ENCODE measurements around the gene LPCAT1.

Gene LPCAT1

DNA sequence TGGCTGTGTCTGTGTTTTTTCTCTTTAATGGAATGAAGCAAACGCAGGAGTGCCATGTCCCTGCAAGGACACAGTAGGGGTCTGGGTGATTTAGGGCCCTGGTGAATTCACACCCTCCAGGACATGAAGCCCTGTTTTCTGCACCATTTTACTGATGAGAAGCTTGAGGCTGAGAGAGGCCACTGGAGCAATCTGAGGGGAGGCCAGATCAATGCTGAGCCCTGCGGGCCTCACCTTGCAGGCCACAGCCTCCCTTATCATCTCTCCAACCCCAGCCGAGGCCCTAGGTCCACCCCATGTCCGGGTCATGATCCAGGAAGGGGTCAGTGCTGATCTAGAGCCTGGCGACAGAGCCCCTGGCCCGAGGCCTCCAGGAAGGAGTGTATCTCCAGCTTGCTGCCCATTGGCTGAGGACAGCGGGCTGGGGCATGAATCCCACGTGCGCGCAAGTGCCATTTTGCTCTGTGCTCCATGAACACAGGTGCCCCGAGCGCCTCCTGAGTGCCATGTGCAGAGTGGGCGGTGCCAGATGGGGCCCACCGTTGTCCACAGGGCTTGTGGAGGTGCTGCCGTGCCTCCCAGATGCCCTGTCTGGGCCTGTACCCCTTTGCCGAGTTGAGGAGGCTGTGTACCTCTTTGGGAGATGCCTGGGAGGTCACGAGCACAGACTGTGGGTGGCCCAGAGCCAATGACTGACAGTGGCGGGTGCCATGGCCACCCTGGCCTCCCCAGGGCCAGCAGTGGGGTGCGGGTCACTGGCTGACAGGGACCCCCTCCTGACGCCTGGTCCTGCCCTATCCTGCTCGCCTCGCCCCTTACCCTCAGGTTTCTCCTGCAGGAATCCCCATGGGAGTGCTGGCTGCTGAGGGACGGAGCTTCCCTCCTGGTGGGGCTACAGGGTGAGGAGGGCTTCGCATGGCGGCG lies 32.3 kb upstream of the LPCAT1 start:
- DNase-seq (ENCODE audit: low read depth) = no peak
- H3K4me3 ChIP-seq (ENCODE audit: low read depth, low read length) = no peak overlapping the region

DNA sequence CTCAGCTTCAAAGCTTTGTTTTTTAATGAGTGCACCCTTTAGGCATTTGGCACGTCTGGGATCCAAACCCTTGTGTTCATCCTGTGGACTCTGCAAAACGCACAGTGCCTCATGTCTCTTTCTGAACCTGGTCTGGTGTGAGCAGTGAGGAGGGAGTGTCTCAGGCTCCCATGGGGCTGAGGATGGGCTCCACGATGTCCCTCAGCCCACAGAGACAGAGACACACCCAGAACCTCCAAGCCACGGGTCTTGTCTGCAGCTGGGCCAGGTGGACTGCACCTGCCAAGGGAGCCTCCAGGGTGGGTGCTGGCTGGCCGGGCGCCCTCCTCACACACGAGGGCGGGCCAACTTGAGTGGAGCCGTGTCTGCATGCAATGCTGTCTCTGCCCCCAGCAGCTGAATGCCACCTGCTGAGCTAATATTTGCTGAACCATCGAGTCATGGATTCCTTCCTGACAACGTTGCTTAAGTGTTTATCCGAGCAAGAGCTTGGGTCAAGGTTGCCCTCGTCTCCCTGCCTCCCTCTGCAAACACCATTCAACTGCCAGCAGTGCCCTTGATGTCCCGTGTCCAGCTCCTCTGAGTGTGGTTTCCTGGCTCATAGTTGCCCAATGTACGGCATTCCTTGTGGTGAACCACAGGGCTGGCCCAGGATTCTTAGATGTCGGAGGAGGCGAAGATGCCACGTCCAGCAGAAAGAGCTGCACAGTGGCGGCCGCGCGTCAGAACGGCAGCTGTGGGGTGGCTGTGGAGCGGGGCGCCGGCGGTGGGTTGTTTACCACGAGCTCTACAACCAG lies 31.4 kb upstream of the LPCAT1 start:
- H3K4me3 ChIP-seq (ENCODE audit: low read depth, low read length) = no peak overlapping the region
- peak; percentile 39 for DNase-seq (ENCODE audit: low read depth)

DNA sequence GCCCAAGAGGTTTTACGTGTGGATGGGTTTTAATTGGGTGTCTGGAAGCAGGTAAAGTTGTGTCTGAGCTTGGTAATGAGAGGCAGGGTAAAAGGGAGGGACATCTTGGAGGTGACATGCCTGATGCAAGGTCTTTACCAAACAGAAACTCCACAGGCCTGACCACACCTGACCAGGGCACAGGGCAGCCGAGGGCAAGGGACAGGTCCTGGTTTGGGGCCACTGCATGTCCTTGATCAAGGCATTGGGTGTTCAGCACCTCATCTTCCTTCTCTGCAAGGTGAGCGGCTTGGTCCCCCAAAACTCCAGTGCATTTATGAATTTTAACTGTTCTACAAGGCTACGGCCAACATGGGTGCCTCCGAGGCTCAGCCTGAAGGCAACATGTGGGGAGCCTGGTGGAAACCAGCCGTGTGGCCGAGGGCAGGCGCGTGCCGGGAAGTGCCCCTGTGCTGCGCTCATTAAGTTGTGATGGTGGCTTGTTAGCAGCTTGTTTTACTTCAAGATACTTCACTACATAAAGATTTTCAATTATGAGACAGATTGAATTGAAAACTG lies 30.7 kb upstream of the LPCAT1 start:
- H3K4me3 ChIP-seq (ENCODE audit: low read depth, low read length) = no peak overlapping the region
- no peak for DNase-seq (ENCODE audit: low read depth)

DNA sequence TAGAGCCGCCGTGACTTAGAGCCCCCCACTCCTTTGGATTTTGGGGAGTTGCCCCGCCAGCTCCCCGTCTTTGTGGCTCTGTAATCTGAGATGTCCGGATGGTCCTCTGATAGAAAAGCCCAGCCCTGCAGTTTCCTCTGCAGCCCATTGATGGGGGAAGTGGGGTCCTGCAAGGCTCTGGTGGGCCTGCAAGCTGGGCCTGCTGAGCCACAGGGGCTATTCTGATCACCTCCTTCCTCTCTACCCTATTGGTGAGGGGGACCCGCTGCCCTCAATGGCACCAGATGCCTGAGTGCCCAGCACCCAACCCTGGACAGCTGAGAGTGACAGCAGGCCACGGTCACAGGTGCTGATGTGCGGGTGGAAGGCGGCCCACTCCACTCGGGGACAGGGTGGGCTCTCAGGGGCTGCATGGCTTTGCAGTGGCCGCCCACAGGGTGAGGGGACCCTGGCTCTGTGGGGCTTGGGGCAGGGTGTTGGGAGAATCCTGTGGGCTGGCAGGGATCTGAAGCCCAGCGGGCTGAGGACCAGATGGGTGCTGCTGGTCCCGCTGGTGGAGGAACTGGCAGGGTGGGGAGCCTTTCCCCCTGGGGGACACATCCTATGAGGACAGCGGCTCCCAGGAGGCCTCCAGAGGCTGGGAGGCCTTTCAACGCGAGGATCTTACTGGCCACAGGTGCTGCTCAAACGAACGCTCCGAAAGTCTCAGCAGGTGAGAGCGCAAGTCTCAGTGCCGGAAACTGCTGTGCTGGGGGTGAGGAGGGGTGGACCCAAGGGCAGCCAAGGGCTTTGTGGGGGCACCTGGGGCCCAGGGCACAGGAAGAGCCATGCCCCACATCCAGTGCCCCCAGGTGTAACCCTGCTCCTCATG lies 30.0 kb upstream of the LPCAT1 start:
- H3K4me3 ChIP-seq (ENCODE audit: low read depth, low read length) = no peak overlapping the region
- no peak for DNase-seq (ENCODE audit: low read depth)

GRCh38 chr5:1552521-1553255 lies 28.9 kb upstream of the LPCAT1 start:
- H3K4me3 ChIP-seq (ENCODE audit: low read depth, low read length) = no peak overlapping the region
- no peak for DNase-seq (ENCODE audit: low read depth)

- no peak overlapping the region for H3K4me3 ChIP-seq (ENCODE audit: low read depth, low read length)
- DNase-seq (ENCODE audit: low read depth) = no peak
These were observed 27.9 kb upstream of the LPCAT1 start for GRCh38 chr5:1551426-1552301.

- DNase-seq (ENCODE audit: low read depth) = no peak
- H3K4me3 ChIP-seq (ENCODE audit: low read depth, low read length) = no peak overlapping the region
These were observed 26.7 kb upstream of the LPCAT1 start for GRCh38 chr5:1550287-1551076.

DNA sequence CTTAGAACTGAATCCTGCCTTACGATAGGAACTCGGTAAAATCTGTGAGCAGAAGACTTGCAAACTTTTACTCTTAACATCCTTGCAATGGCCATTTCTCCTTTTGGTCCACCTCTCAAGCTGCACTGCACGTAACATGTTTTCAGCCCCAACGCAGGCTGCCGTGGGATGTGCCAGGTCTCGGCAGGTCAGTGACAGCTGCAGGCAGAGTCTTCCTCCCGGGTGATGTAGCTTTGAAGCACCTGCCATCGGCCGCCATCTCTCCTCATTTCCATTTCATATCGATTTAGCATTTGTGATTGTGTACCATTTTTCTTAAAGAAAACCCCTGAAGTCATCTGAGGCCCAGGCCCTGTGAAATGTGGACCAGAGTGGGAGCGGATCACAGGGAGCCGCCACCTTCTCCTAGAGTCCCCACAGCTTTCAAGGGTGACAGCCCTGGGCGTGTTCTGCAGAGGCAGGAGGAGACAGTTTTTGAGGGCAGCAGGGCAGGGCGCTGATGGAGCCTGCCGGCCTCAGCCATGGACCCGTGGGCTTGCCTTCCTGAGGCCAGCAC lies 25.8 kb upstream of the LPCAT1 start:
- H3K4me3 ChIP-seq (ENCODE audit: low read depth, low read length) = no peak overlapping the region
- no peak for DNase-seq (ENCODE audit: low read depth)

- DNase-seq (ENCODE audit: low read depth) = no peak
- H3K4me3 ChIP-seq (ENCODE audit: low read depth, low read length) = no peak overlapping the region
These were observed 25.1 kb upstream of the LPCAT1 start for GRCh38 chr5:1548702-1549474.

GRCh38 chr5:1547655-1548054 lies 23.9 kb upstream of the LPCAT1 start:
- no peak for DNase-seq (ENCODE audit: low read depth)
- H3K4me3 ChIP-seq (ENCODE audit: low read depth, low read length) = no peak overlapping the region

DNA sequence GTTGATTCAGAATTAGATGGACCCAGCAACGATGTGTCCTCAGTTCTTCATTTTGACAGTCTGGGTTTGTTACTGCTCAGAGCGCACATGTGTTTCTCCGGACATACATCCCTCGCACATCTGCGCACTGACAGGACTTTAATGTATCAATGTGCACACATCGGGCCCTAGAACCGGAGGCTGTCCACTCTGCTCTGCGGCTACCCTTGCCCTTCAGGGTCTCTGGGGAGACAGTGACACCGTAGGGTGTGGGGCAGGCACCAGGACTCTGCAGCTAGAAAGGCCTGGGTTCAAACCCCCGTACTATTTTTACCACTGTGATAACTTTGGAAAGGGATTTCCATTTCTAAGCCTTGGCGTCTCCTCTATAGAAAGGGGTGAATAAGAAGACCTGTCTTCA lies 23.5 kb upstream of the LPCAT1 start:
- no peak overlapping the region for H3K4me3 ChIP-seq (ENCODE audit: low read depth, low read length)
- DNase-seq (ENCODE audit: low read depth) = no peak

DNA sequence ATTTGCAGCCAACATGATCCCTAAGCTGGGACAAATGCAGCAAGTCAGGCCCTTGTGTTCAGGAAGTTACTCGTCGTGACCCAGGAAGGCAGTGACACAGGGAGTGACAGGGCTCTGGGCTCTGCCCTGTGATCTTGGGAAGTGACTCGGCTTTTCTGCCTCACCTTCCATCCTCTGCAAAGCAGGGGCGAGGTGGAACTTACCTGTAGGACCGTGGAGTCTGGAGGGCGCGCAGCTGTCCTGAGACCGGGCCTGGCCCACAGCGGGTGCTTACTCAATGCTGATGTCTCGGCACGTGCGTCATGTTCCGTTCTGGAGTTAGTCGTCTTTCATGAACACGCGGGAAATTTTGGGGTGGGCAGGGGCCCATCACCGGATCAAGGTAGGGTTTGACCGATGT lies 22.8 kb upstream of the LPCAT1 start:
- DNase-seq (ENCODE audit: low read depth) = no peak

GRCh38 chr5:1545805-1546355 lies 22.1 kb upstream of the LPCAT1 start:
- H3K4me3 ChIP-seq (ENCODE audit: low read depth, low read length) = no peak overlapping the region
- no peak for DNase-seq (ENCODE audit: low read depth)

More for the DNA sequence above, 22.8 kb upstream of the LPCAT1 start:
- H3K4me3 ChIP-seq (ENCODE audit: low read depth, low read length) = no peak overlapping the region

DNA sequence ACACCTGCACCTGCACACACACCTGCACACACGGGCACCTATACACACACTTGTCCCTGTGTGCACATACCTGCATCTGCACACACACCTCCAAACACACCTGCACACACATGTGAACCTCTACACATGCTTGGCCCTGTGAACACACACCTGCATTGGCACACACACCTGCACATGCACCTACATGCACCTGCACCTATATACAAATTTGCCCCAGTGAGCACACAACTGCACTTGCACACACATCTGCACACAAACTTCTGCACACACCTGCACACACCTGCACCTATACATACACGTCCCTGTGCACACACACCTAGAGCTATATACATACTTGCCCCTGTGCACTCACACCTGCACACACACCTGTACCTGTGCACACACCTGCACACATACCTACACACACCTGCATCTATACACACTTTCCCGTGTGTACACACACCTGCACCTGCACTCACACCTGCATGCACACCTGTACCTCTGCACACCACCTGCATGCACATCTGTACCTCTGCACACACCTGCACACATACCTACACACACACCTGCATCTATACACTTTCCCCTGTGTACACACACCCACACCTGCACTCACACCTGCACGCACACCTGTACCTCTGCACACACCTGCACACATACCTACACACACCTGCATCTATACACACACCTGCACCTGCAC lies 21.5 kb upstream of the LPCAT1 start:
- no peak for DNase-seq (ENCODE audit: low read depth)
- H3K4me3 ChIP-seq (ENCODE audit: low read depth, low read length) = no peak overlapping the region

GRCh38 chr5:1544294-1544961 lies 20.7 kb upstream of the LPCAT1 start:
- no peak for DNase-seq (ENCODE audit: low read depth)
- H3K4me3 ChIP-seq (ENCODE audit: low read depth, low read length) = no peak overlapping the region

All from skeletal muscle cell (primary cell).